Prostate gland (tissue), 2 donors: Measurements from ENCODE around the gene REXO4. TPM values are rescaled to one million over a fixed set of nuclear protein-coding genes. Genes with fewer than 3 reads are reported as not detected.

ENCODE experiments used
- DNase-seq: peaks from one replicate; pipeline ENCODE4 v3.0.0-alpha.2; 2019; ENCODE audit warnings: low spot score
- H3K27ac ChIP-seq, 2 donors: fragments of 200-600 bp; sonication (generic); 2 replicates each; pipeline ENCODE4 v1.5.1; 2017 to 2019
- H3K27me3 ChIP-seq: fragments of 200-600 bp; sonication (generic); replicated peaks from 2 replicates; pipeline ENCODE4 v1.5.1; 2019; ENCODE audit not compliant: insufficient read depth
- H3K36me3 ChIP-seq, 2 donors: fragments of 200-600 bp; sonication (generic); 1 replicate in 1 of 2; 2 replicates in 1 of 2; pipeline versions ENCODE4 v1.5.1 to v1.8.1; 2017 to 2019
- H3K4me1 ChIP-seq: fragments of 200-600 bp; sonication (generic); replicated peaks from 2 replicates; pipeline ENCODE4 v1.5.1; 2019
- H3K4me3 ChIP-seq, 2 donors: fragments of 200-600 bp; sonication (generic); 2 replicates each; pipeline ENCODE4 v1.5.1; 2017 to 2019
- H3K9me3 ChIP-seq: fragments of 200-600 bp; sonication (generic); 2 replicates; pipeline ENCODE4 v1.5.1; 2017
- CTCF ChIP-seq, 4 experiments: fragments of 200-600 bp in 2 of 4; fragments of 450-650 bp in 2 of 4; sonication (generic) in 2 of 4; IDR thresholded peaks; 1 replicate in 3 of 4; 2 replicates in 1 of 4; pipeline ENCODE4 v1.5.1; 2016 to 2019; ENCODE audit warnings: antibody characterized with exemption in 4 of 4, mild to moderate bottlenecking in 2 of 4, moderate library complexity in 2 of 4
- POLR2A ChIP-seq: fragments of 450-650 bp; IDR thresholded peaks from one replicate; pipeline ENCODE4 v1.6.1; 2016; ENCODE audit warnings: antibody characterized with exemption, mild to moderate bottlenecking
- POLR2AphosphoS5 ChIP-seq: sonication (generic); formaldehyde crosslinking; IDR thresholded peaks from one replicate; pipeline ENCODE4 v1.6.1; 2017; ENCODE audit warnings: antibody characterized with exemption
- WGBS: methylation state at CpG from one replicate; pipeline ENCODE4 v1.1.5; 2018; 5-methylcytosine and 5-hydroxymethylcytosine counted together
- intact Hi-C: fragments of 100-400 bp; cut with DNase I; formaldehyde crosslinking; loops from one replicate; pipeline ENCODE4 v1.14.2; 2022
- total RNA-seq, 2 donors: library from RNA; depleted of rRNA; stranded (reverse); fragments of >200 nt; gene quantifications; one replicate each; pipeline ENCODE4 v1.1.0, GENCODE V29; 2016

Gene REXO4
- total RNA-seq, 2 donors from 2014 or later, result 20.8 to 34.5 TPM

GRCh38 chr9:133404454-133405002, 13.3 kb downstream of the REXO4 start:
- Histone ChIP-seq H3K9me3 (no peaks in the 10 kb centered on the region), H3K27me3 (no peaks in the 10 kb centered on the region), H3K4me1 (no peaks in the 10 kb centered on the region), H3K4me3 (no peak overlapping the region), H3K36me3 (peaks cover 0 to 3% of the 10 kb centered on the region in 2 donors), H3K27ac (no peak overlapping the region)
- WGBS, result 82% methylated on average over 12 of the region's 12 CpGs
- intact Hi-C loops, result no loop called here
- DNase-seq, result no peak
- TF ChIP-seq POLR2AphosphoS5, result no peak
- no peak for TF ChIP-seq CTCF (IDR thresholded peaks at IDR 0.05)
- TF ChIP-seq POLR2A, result no peak

- no peak overlapping the region for H3K4me3 ChIP-seq
- no peaks in the 10 kb centered on the region for H3K9me3 ChIP-seq
- WGBS, result 68% methylated on average over 16 of the region's 16 CpGs
- intact Hi-C loops, result no loop called here
- H3K4me1 ChIP-seq, result no peaks in the 10 kb centered on the region
- no peaks in the 10 kb centered on the region for H3K27me3 ChIP-seq
- DNase-seq, result peak; percentile 51
- H3K27ac ChIP-seq, result no peak overlapping the region
- TF ChIP-seq POLR2AphosphoS5, result peak; percentile 38
- peak; percentile 11 to 74 (median 64) for TF ChIP-seq CTCF (IDR thresholded peaks at IDR 0.05)
- TF ChIP-seq POLR2A, result no peak
- H3K36me3 ChIP-seq, result peaks cover 0 to 3% of the 10 kb centered on the region in 2 donors
Observed at GRCh38 chr9:133403766-133404453, 13.9 kb downstream of the REXO4 start.

GRCh38 chr9:133402689-133403088, 15.1 kb downstream of the REXO4 start:
- DNase-seq, result no peak
- no peak overlapping the region for H3K4me3 ChIP-seq
- H3K36me3 ChIP-seq, result peaks cover 0 to 3% of the 10 kb centered on the region in 2 donors
- no peaks in the 10 kb centered on the region for H3K9me3 ChIP-seq
- 76% methylated on average over 6 of the region's 7 CpGs for WGBS
- H3K4me1 ChIP-seq, result no peaks in the 10 kb centered on the region
- intact Hi-C loops, result no loop called here
- no peak for TF ChIP-seq CTCF (IDR thresholded peaks at IDR 0.05)
- TF ChIP-seq POLR2A, result no peak
- TF ChIP-seq POLR2AphosphoS5, result no peak
- H3K27me3 ChIP-seq, result no peaks in the 10 kb centered on the region
- no peak overlapping the region for H3K27ac ChIP-seq

- TF ChIP-seq POLR2A, result no peak
- no peak for TF ChIP-seq POLR2AphosphoS5
- intact Hi-C loops, result no loop called here
- 80% methylated on average over 6 of the region's 6 CpGs for WGBS
- Histone ChIP-seq H3K4me3 (no peak overlapping the region), H3K9me3 (no peaks in the 10 kb centered on the region), H3K27ac (no peak overlapping the region), H3K4me1 (no peaks in the 10 kb centered on the region), H3K36me3 (peaks cover 0 to 3% of the 10 kb centered on the region in 2 donors), H3K27me3 (no peaks in the 10 kb centered on the region)
- DNase-seq, result no peak
Observed at GRCh38 chr9:133401588-133401987, 16.2 kb downstream of the REXO4 start.

GRCh38 chr9:133400292-133400691, 17.5 kb downstream of the REXO4 start:
- WGBS, result 88% methylated on average over 11 of the region's 12 CpGs

More at GRCh38 chr9:133400292-133400691, 17.5 kb downstream of the REXO4 start:
- no peaks in the 10 kb centered on the region for H3K4me1 ChIP-seq
- intact Hi-C loops, result no loop called here
- no peaks in the 10 kb centered on the region for H3K27me3 ChIP-seq
- TF ChIP-seq CTCF (IDR thresholded peaks at IDR 0.05) (no peak), POLR2A (no peak), POLR2AphosphoS5 (no peak)
- H3K36me3 ChIP-seq, result no peaks in the 10 kb centered on the region
- H3K4me3 ChIP-seq, result no peak overlapping the region
- DNase-seq, result no peak
- H3K27ac ChIP-seq, result no peak overlapping the region
- no peaks in the 10 kb centered on the region for H3K9me3 ChIP-seq
